GM23338 (cell line): ENCODE data around the gene LRRC4. TPM values are rescaled to one million over a fixed set of nuclear protein-coding genes. Genes with fewer than 3 reads are reported as not detected.

Experiments used
- ATAC-seq: fragments of 200-7000 bp; cut with Tn5 transposase; 3 replicates; pipeline ENCODE4 v1.9.1; 2020
- DNase-seq: peaks from one replicate; pipeline ENCODE4 v3.0.0-alpha.2; 2015; ENCODE audit warnings: low spot score
- H2AFZ ChIP-seq: fragments of 200-600 bp; sonication (generic); 2 replicates; pipeline ENCODE4 v1.8.0; 2016; ENCODE audit warnings: antibody characterized with exemption, mild to moderate bottlenecking, moderate library complexity
- H3F3A ChIP-seq: fragments of 200-600 bp; sonication (generic); replicated peaks from 2 replicates; pipeline ENCODE4 v1.8.0; 2017; ENCODE audit warnings: antibody characterized with exemption, mixed run types, low read depth
- H3K27ac ChIP-seq: fragments of 200-600 bp; sonication (generic); 2 replicates; pipeline ENCODE4 v1.6.1; 2016; ENCODE audit warnings: low read depth
- H3K27me3 ChIP-seq: fragments of 200-600 bp; sonication (generic); 2 replicates; pipeline ENCODE4 v1.8.0; 2016; ENCODE audit warnings: mild to moderate bottlenecking, mixed run types, moderate library complexity; ENCODE audit not compliant: insufficient read depth
- H3K36me3 ChIP-seq: fragments of 200-600 bp; sonication (generic); 2 replicates; pipeline ENCODE4 v1.8.0; 2016; ENCODE audit warnings: mild to moderate bottlenecking; ENCODE audit not compliant: insufficient read depth
- H3K4me1 ChIP-seq: fragments of 200-600 bp; sonication (generic); 2 replicates; pipeline ENCODE4 v1.8.0; 2016; ENCODE audit warnings: mild to moderate bottlenecking, moderate library complexity; ENCODE audit not compliant: insufficient read depth
- H3K4me2 ChIP-seq: fragments of 200-600 bp; sonication (generic); 2 replicates; pipeline ENCODE4 v1.7.1; 2017; ENCODE audit warnings: mixed run types
- H3K4me3 ChIP-seq: fragments of 200-600 bp; sonication (generic); 2 replicates; pipeline ENCODE4 v1.6.1; 2016; ENCODE audit warnings: mixed run types
- H3K79me2 ChIP-seq: fragments of 200-600 bp; sonication (generic); replicated peaks from 2 replicates; pipeline ENCODE4 v1.8.0; 2017; ENCODE audit warnings: mild to moderate bottlenecking; ENCODE audit not compliant: insufficient read depth
- H3K9me2 ChIP-seq: fragments of 200-600 bp; sonication (generic); 2 replicates; pipeline ENCODE4 v1.8.0; 2017; ENCODE audit not compliant: insufficient read depth
- H4K20me1 ChIP-seq: fragments of 200-600 bp; sonication (generic); replicated peaks from 2 replicates; pipeline ENCODE4 v1.8.0; 2017; ENCODE audit warnings: mild to moderate bottlenecking; ENCODE audit not compliant: insufficient read depth
- H3K27ac Mint-ChIP-seq: 2 replicates; pipeline ENCODE4 v1.8.0; 2020; ENCODE audit warnings: inconsistent platforms, mild to moderate bottlenecking, moderate library complexity, mixed read lengths
- H3K27me3 Mint-ChIP-seq: 3 replicates; pipeline ENCODE4 v1.8.0; 2022; ENCODE audit warnings: low read depth, mild to moderate bottlenecking, moderate library complexity, mixed read lengths, inconsistent platforms; ENCODE audit not compliant: insufficient read depth, poor library complexity
- H3K36me3 Mint-ChIP-seq: 3 replicates; pipeline ENCODE4 v1.8.0; 2021; ENCODE audit warnings: low read depth, mild to moderate bottlenecking, inconsistent platforms, moderate library complexity, mixed read lengths
- H3K4me1 Mint-ChIP-seq: 3 replicates; pipeline ENCODE4 v1.8.0; 2020; ENCODE audit warnings: mild to moderate bottlenecking, inconsistent platforms, mixed read lengths
- H3K4me3 Mint-ChIP-seq: 3 replicates; pipeline ENCODE4 v1.8.0; 2021; ENCODE audit warnings: moderate library complexity, mild to moderate bottlenecking, inconsistent platforms, mixed read lengths
- H3K9me3 Mint-ChIP-seq: 3 replicates; pipeline ENCODE4 v1.8.0; 2020; ENCODE audit warnings: moderate library complexity, mild to moderate bottlenecking, inconsistent platforms, mixed read lengths
- NANOG ChIP-seq: IDR thresholded peaks from 2 replicates; pipeline ENCODE4 v1.6.1; 2016; ENCODE audit warnings: antibody characterized with exemption, borderline replicate concordance
- ZNF114 ChIP-seq: fragments of 250-450 bp; sonication (Bioruptor Pico); IDR thresholded peaks from 2 replicates; pipeline ENCODE4 v1.5.0; 2020; ENCODE audit warnings: mild to moderate bottlenecking, moderate library complexity
- polyA plus RNA-seq: library from polyadenylated mRNA; unstranded; fragments of >200 nt; fragmentation: Nextera tagmentation; extraction: Ambion mirVana; gene quantifications from 2 replicates; pipeline ENCODE4 v1.2.1, GENCODE V29; 2016
- total RNA-seq: library from RNA; depleted of rRNA; stranded (reverse); fragments of >200 nt; shearing (Covaris generic); gene quantifications from 2 replicates; pipeline ENCODE4 v1.2.3, GENCODE V29; 2014
- TF ChIP-seq, protein P1 (sequence below): fragments of 250-450 bp; sonication (Bioruptor Pico); IDR thresholded peaks from 2 replicates; pipeline ENCODE4 v1.5.0; 2020; ENCODE audit warnings: mild to moderate bottlenecking, moderate library complexity
- TF ChIP-seq, protein P2 (sequence below): IDR thresholded peaks from 2 replicates; pipeline ENCODE4 v1.6.1; 2016; ENCODE audit warnings: antibody characterized with exemption
- TF ChIP-seq, protein P3 (sequence below), 2 experiments: fragments of 200-600 bp in 1 of 2; sonication (generic) in 1 of 2; conservative IDR thresholded peaks; 2 replicates each; pipeline versions ENCODE4 v1.5.1 to v1.6.1; 2016 to 2017; ENCODE audit warnings: antibody characterized with exemption in 2 of 2, low read depth in 2 of 2, mild to moderate bottlenecking in 2 of 2, moderate library complexity in 1 of 2
- TF ChIP-seq, protein P4 (sequence below): IDR thresholded peaks from one replicate; pipeline ENCODE4 v1.6.1; 2018; ENCODE audit warnings: antibody characterized with exemption; ENCODE audit not compliant: unreplicated experiment

LRRC4 gene
- total and polyA plus RNA-seq, 2 experiments from 2014 or later: 1.9 to 5.2 TPM

DNA sequence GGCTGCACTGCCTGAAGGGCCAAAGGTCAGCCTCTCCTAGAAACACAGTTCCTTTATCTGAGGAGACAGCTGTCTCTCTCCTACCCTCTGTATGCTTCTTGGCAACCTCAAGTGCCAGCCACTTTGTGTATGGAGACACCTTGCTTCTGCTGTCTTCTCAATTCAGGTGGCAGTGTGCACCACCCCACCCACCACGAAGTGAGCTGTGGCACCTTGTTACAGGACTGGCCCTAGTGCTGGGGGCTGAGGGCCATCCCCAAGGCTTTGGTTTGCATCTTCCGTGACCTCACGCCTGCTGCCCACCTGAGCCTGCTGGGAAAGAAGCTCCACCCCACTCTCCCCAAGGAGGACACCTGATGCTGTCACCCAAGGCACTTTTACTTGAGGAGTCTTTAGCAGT is 47.1 kb upstream of the LRRC4 start (continued):
- TF ChIP-seq, protein P1, sequence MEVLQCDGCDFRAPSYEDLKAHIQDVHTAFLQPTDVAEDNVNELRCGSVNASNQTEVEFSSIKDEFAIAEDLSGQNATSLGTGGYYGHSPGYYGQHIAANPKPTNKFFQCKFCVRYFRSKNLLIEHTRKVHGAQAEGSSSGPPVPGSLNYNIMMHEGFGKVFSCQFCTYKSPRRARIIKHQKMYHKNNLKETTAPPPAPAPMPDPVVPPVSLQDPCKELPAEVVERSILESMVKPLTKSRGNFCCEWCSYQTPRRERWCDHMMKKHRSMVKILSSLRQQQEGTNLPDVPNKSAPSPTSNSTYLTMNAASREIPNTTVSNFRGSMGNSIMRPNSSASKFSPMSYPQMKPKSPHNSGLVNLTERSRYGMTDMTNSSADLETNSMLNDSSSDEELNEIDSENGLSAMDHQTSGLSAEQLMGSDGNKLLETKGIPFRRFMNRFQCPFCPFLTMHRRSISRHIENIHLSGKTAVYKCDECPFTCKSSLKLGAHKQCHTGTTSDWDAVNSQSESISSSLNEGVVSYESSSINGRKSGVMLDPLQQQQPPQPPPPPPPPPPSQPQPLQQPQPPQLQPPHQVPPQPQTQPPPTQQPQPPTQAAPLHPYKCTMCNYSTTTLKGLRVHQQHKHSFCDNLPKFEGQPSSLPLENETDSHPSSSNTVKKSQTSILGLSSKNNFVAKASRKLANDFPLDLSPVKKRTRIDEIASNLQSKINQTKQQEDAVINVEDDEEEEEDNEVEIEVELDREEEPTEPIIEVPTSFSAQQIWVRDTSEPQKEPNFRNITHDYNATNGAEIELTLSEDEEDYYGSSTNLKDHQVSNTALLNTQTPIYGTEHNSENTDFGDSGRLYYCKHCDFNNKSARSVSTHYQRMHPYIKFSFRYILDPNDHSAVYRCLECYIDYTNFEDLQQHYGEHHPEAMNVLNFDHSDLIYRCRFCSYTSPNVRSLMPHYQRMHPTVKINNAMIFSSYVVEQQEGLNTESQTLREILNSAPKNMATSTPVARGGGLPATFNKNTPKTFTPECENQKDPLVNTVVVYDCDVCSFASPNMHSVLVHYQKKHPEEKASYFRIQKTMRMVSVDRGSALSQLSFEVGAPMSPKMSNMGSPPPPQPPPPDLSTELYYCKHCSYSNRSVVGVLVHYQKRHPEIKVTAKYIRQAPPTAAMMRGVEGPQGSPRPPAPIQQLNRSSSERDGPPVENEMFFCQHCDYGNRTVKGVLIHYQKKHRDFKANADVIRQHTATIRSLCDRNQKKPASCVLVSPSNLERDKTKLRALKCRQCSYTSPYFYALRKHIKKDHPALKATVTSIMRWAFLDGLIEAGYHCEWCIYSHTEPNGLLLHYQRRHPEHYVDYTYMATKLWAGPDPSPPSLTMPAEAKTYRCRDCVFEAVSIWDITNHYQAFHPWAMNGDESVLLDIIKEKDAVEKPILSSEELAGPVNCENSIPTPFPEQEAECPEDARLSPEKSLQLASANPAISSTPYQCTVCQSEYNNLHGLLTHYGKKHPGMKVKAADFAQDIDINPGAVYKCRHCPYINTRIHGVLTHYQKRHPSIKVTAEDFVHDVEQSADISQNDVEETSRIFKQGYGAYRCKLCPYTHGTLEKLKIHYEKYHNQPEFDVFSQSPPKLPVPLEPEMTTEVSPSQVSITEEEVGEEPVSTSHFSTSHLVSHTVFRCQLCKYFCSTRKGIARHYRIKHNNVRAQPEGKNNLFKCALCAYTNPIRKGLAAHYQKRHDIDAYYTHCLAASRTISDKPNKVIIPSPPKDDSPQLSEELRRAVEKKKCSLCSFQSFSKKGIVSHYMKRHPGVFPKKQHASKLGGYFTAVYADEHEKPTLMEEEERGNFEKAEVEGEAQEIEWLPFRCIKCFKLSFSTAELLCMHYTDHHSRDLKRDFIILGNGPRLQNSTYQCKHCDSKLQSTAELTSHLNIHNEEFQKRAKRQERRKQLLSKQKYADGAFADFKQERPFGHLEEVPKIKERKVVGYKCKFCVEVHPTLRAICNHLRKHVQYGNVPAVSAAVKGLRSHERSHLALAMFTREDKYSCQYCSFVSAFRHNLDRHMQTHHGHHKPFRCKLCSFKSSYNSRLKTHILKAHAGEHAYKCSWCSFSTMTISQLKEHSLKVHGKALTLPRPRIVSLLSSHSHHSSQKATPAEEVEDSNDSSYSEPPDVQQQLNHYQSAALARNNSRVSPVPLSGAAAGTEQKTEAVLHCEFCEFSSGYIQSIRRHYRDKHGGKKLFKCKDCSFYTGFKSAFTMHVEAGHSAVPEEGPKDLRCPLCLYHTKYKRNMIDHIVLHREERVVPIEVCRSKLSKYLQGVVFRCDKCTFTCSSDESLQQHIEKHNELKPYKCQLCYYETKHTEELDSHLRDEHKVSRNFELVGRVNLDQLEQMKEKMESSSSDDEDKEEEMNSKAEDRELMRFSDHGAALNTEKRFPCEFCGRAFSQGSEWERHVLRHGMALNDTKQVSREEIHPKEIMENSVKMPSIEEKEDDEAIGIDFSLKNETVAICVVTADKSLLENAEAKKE (CRISPR knock-in tag): no peak

DNA sequence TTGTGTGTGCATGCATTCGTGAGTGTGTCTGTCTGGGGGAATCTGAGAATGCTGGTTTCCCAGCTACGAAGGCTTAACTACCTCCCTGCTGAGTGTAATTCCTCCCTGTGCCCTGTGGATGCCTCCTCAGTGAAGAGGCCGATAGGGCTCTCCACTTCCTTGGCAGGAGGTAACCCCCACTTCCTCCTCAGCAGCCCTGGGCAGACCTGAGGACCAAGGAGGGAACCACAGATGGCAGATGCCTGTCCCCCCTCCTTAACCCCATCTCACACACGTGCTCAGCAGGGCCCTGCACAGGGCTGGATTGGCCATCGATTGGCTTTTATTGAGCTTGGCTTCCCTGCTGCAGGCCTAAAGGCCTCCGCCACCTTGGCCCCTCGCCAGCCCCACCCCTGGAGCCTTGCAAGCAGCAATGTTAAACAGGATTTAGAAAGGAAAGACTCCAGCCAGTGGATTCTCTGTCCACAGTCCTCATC is 45.6 kb upstream of the LRRC4 start:
- Mint-ChIP-seq H3K27ac (0 out of 2 replicates have a peak overlapping the region, but pooled peaks have one; percentile 49), H3K4me1 (peaks cover 23% of the 10 kb centered on the region), H3K4me3 (no peak overlapping the region), H3K9me3 (no peaks in the 10 kb centered on the region), H3K27me3 (peaks cover 17% of the 10 kb centered on the region), H3K36me3 (peaks cover 3% of the 10 kb centered on the region; the same call in 2 of the 3 replicates)
- H3F3A ChIP-seq: no peaks in the 10 kb centered on the region
- H3K36me3 ChIP-seq: no peaks in the 10 kb centered on the region; the same call in 1 of the 2 replicates
- H3K4me2 ChIP-seq: no peak overlapping the region
- H3K4me3 ChIP-seq: no peak overlapping the region
- no peaks in the 10 kb centered on the region for H4K20me1 ChIP-seq
- no peaks in the 10 kb centered on the region for H3K9me2 ChIP-seq
- ATAC-seq: no peak
- no peak for TF ChIP-seq ZNF114 (CRISPR knock-in tag)
- no peaks in the 10 kb centered on the region for H3K27me3 ChIP-seq
- H3K4me1 ChIP-seq: no peaks in the 10 kb centered on the region
- H3K79me2 ChIP-seq: no peaks in the 10 kb centered on the region
- no peak for DNase-seq
- H3K27ac ChIP-seq: no peak overlapping the region
- no peak overlapping the region for H2AFZ ChIP-seq

DNA sequence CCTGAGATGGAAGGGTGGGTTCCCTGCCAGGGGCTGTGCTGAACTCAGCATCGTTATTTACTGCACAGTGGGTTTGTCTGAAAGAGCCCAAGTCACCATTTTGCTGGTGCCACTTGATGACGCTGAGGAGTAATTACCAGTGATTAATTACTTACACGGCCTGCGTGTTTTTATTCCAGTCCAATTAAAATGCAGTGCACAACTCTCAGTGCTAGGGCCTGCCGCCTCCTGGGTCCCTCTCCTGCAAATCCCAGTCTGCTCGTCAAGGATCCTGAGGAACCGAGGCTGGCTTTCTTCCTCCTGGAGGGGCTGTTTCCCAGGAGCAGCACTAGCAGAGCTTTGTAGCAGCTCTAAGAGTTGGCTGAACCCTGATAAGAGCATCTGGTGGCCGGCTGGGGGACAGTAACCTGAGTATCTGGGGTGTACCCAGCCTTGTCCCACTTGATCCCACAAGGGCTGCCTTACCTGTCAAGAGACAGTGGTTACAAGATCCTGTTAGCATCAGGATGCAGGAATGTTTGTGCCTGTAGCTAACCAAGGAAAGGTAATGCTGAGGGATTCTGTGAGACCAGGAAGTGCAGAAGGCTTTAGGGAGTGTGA is 45.1 kb upstream of the LRRC4 start:
- no peaks in the 10 kb centered on the region for H3K9me3 Mint-ChIP-seq
- H3K36me3 ChIP-seq: no peaks in the 10 kb centered on the region; the same call in 1 of the 2 replicates
- H4K20me1 ChIP-seq: no peaks in the 10 kb centered on the region
- H3K4me1 ChIP-seq: no peaks in the 10 kb centered on the region
- no peak overlapping the region for H2AFZ ChIP-seq
- H3K27ac Mint-ChIP-seq: 0 out of 2 replicates have a peak overlapping the region, but pooled peaks have one; percentile 49
- H3K36me3 Mint-ChIP-seq: peaks cover 3% of the 10 kb centered on the region; the same call in 2 of the 3 replicates
- H3K27me3 Mint-ChIP-seq: peaks cover 17% of the 10 kb centered on the region
- ATAC-seq (no peak), DNase-seq (no peak)
- H3K9me2 ChIP-seq: no peaks in the 10 kb centered on the region
- TF ChIP-seq NANOG: no peak
- TF ChIP-seq, protein P2, sequence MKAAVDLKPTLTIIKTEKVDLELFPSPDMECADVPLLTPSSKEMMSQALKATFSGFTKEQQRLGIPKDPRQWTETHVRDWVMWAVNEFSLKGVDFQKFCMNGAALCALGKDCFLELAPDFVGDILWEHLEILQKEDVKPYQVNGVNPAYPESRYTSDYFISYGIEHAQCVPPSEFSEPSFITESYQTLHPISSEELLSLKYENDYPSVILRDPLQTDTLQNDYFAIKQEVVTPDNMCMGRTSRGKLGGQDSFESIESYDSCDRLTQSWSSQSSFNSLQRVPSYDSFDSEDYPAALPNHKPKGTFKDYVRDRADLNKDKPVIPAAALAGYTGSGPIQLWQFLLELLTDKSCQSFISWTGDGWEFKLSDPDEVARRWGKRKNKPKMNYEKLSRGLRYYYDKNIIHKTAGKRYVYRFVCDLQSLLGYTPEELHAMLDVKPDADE: no peak
- TF ChIP-seq, protein P3, sequence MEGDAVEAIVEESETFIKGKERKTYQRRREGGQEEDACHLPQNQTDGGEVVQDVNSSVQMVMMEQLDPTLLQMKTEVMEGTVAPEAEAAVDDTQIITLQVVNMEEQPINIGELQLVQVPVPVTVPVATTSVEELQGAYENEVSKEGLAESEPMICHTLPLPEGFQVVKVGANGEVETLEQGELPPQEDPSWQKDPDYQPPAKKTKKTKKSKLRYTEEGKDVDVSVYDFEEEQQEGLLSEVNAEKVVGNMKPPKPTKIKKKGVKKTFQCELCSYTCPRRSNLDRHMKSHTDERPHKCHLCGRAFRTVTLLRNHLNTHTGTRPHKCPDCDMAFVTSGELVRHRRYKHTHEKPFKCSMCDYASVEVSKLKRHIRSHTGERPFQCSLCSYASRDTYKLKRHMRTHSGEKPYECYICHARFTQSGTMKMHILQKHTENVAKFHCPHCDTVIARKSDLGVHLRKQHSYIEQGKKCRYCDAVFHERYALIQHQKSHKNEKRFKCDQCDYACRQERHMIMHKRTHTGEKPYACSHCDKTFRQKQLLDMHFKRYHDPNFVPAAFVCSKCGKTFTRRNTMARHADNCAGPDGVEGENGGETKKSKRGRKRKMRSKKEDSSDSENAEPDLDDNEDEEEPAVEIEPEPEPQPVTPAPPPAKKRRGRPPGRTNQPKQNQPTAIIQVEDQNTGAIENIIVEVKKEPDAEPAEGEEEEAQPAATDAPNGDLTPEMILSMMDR (conservative IDR thresholded peaks at IDR 0.05; ENCODE audit: low read depth in 2 of 2): no peak
- TF ChIP-seq, protein P4, sequence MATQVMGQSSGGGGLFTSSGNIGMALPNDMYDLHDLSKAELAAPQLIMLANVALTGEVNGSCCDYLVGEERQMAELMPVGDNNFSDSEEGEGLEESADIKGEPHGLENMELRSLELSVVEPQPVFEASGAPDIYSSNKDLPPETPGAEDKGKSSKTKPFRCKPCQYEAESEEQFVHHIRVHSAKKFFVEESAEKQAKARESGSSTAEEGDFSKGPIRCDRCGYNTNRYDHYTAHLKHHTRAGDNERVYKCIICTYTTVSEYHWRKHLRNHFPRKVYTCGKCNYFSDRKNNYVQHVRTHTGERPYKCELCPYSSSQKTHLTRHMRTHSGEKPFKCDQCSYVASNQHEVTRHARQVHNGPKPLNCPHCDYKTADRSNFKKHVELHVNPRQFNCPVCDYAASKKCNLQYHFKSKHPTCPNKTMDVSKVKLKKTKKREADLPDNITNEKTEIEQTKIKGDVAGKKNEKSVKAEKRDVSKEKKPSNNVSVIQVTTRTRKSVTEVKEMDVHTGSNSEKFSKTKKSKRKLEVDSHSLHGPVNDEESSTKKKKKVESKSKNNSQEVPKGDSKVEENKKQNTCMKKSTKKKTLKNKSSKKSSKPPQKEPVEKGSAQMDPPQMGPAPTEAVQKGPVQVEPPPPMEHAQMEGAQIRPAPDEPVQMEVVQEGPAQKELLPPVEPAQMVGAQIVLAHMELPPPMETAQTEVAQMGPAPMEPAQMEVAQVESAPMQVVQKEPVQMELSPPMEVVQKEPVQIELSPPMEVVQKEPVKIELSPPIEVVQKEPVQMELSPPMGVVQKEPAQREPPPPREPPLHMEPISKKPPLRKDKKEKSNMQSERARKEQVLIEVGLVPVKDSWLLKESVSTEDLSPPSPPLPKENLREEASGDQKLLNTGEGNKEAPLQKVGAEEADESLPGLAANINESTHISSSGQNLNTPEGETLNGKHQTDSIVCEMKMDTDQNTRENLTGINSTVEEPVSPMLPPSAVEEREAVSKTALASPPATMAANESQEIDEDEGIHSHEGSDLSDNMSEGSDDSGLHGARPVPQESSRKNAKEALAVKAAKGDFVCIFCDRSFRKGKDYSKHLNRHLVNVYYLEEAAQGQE: no peak
- no peaks in the 10 kb centered on the region for H3F3A ChIP-seq
- H3K79me2 ChIP-seq: no peaks in the 10 kb centered on the region
- H3K4me3 Mint-ChIP-seq: no peak overlapping the region
- no peak overlapping the region for H3K4me3 ChIP-seq
- peaks cover 27% of the 10 kb centered on the region for H3K4me1 Mint-ChIP-seq
- H3K4me2 ChIP-seq: no peak overlapping the region
- no peak overlapping the region for H3K27ac ChIP-seq
- no peaks in the 10 kb centered on the region for H3K27me3 ChIP-seq
